ENCODE results near the gene CYS1. TPM values are rescaled to one million over a fixed set of nuclear protein-coding genes. Genes with fewer than 3 reads are reported as not detected.
A peak's percentile ranks its signal among the peaks of the same experiment; 100 is the strongest.

The CYS1 gene
- total and polyA plus RNA-seq, 2 of the 13 experiments (the other 11 are each of a cell fraction or from before 2014, with no cell fraction given) = 0.04 TPM; not detected in 1

DNA sequence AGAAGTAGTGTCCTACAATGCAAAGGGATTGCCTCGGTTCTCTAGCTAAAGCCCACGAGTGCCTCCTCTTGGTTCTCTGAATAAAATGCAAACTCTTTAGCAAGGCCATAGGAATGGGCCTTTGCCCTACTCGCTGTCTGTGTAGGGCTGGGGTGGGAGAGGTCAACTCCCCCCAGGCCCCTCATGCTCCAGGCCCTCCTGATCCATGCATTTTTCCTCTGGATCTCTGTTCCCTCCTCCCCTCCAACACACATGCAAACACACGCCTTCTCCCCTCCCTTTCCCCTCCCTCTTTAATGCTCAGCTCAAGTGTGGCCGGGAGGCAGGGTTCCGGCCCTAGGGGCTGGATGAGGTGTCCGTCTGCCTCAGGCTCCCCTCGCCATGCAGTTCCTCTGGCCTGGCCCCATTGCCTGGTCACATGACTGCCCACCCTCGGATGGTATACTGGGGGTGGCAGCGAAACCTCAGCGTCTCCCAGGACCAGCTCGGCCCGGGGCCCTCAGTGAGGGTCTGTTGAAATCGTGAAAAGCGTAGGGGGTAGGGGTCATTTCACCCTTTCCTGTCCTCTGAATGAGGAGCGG lies 51.7 kb downstream of the CYS1 start (continued):
- TF ChIP-seq HMGXB4 (CRISPR knock-in tag; IDR thresholded peaks at IDR 0.05; ENCODE audit: borderline replicate concordance in 1 of 2, low read depth in 1 of 2) = peak; percentile 33 to 52; a peak in 1 of 4 replicates
- 0 out of 2 replicates have a peak, but pooled peaks have one; percentile 33 for TF ChIP-seq PCBP1 (IDR thresholded peaks at IDR 0.05; ENCODE audit: borderline replicate concordance, low read depth, low read length)
- peak; percentile 32; the same call in 1 of the 2 replicates for TF ChIP-seq ZMYM4 (CRISPR knock-in tag; IDR thresholded peaks at IDR 0.05)
- TF ChIP-seq RXRA (CRISPR knock-in tag; IDR thresholded peaks at IDR 0.05) = no peak
- TF ChIP-seq, protein P1, sequence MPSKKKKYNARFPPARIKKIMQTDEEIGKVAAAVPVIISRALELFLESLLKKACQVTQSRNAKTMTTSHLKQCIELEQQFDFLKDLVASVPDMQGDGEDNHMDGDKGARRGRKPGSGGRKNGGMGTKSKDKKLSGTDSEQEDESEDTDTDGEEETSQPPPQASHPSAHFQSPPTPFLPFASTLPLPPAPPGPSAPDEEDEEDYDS (CRISPR knock-in tag; IDR thresholded peaks at IDR 0.05) = 0 out of 2 replicates have a peak, but pooled peaks have one; percentile 12
- peak; percentile 82 for TF ChIP-seq PPARG (CRISPR knock-in tag; conservative IDR thresholded peaks at IDR 0.05)
- 0 out of 2 replicates have a peak, but pooled peaks have one; percentile 25 for TF ChIP-seq THAP11 (CRISPR knock-in tag; IDR thresholded peaks at IDR 0.05)
- TF ChIP-seq BORCS8-MEF2B (CRISPR knock-in tag; IDR thresholded peaks at IDR 0.05) = 0 out of 2 replicates have a peak, but pooled peaks have one; percentile 21
- peak; percentile 34 for TF ChIP-seq SALL1 (CRISPR knock-in tag; IDR thresholded peaks at IDR 0.05)
- TF ChIP-seq IRF2 (CRISPR knock-in tag; IDR thresholded peaks at IDR 0.05) = 0 out of 2 replicates have a peak, but pooled peaks have one; percentile 34
- TF ChIP-seq, protein P2, sequence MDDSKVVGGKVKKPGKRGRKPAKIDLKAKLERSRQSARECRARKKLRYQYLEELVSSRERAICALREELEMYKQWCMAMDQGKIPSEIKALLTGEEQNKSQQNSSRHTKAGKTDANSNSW (CRISPR knock-in tag; IDR thresholded peaks at IDR 0.05; ENCODE audit: borderline replicate concordance) = no peak
- 0 out of 2 replicates have a peak, but pooled peaks have one; percentile 12 for TF ChIP-seq ZBTB4 (CRISPR knock-in tag; IDR thresholded peaks at IDR 0.05; ENCODE audit: borderline replicate concordance)
- peak; percentile 5; the same call in 1 of the 2 replicates for TF ChIP-seq PHF8 (CRISPR knock-in tag; IDR thresholded peaks at IDR 0.05)
- peak; percentile 26; the same call in 1 of the 2 replicates for TF ChIP-seq ZNF292 (CRISPR knock-in tag; IDR thresholded peaks at IDR 0.05; ENCODE audit: borderline replicate concordance, low read depth)
- 0 out of 2 replicates have a peak, but pooled peaks have one; percentile 8 for TF ChIP-seq ZNF567 (CRISPR knock-in tag; IDR thresholded peaks at IDR 0.05; ENCODE audit: borderline replicate concordance)
- peak; percentile 84 for TF ChIP-seq CTCF (CRISPR knock-in tag; IDR thresholded peaks at IDR 0.05)
- peak; percentile 43; the same call in 1 of the 2 replicates for TF ChIP-seq PITX1 (CRISPR knock-in tag; IDR thresholded peaks at IDR 0.05)
- TF ChIP-seq ZNF780A (CRISPR knock-in tag; IDR thresholded peaks at IDR 0.05) = no peak
- TF ChIP-seq MTF2 (CRISPR knock-in tag; IDR thresholded peaks at IDR 0.05; ENCODE audit: borderline replicate concordance) = peak; percentile 68; the same call in 1 of the 2 replicates
- TF ChIP-seq ZNF260 (CRISPR knock-in tag; IDR thresholded peaks at IDR 0.05; ENCODE audit: borderline replicate concordance, low read depth) = no peak
- TF ChIP-seq HNF4A (CRISPR knock-in tag; IDR thresholded peaks at IDR 0.05) = peak; percentile 10; the same call in 1 of the 2 replicates
- TF ChIP-seq ZSCAN25 (CRISPR knock-in tag; IDR thresholded peaks at IDR 0.05) = peak; percentile 92

Measured in HepG2 (cell line).